Measurements from ENCODE around the gene ZGLP1. TPM values are rescaled to one million over a fixed set of nuclear protein-coding genes. Genes with fewer than 3 reads are reported as not detected.

The ZGLP1 gene
- total and polyA plus RNA-seq, 2 of the 13 experiments (the other 11 are each of a cell fraction or from before 2014, with no cell fraction given), result 2.4 to 3.0 TPM

DNA sequence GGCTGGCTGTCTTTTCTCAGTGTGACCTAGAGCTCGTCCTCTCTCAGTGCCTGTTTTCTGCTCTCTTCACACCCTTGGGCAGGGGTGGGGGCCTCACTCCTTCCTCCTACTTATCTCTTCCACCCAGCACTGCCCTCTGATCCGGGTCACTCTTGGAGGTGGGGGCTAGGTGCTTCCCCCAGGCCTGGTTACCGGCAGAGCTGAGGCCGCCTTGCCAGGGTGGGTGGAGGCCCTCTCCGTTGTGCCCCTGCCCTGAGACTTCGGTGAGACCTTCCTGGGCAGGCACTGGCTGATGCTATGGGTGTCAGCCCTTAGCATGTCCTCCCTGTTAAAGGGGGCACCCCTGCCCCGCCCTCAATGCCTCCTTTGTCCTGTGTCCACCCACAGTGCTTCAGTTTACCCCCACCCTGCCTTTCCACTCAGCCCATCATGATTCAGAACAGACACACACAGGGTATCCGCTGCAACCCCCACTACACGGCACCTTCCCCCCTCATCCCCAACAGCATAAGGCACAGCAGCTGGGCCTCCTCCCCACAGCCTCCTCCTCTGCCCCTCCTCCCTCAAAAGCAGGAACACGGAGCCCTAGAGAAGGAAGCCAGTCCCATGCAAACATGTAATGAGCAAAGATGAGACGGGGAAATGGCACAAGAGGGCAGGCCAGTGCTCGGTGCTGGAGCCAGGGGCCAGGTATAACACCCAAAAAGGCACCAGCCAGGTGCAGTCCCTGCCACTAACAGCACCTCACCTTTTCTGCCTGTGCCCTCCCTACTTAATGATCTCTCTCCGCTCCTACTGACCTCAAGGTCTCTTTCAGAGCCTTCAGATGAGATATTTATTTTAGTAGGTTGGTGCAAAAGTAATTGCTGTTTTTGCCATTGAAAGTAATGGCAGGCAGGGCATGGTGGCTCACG is 9.8 kb downstream of the ZGLP1 start:
- WGBS (ENCODE audit: low lambda C conversion rate), result 8% methylated on average over 11 of the region's 14 CpGs
- intact Hi-C loops (cut with micrococcal nuclease; ENCODE audit: unreplicated experiment) (no loop called here), in situ Hi-C loops (cut with HindIII; ENCODE audit: extremely low pct_ligation_motif_present, low pct_unique_long_range_greater_than_20kb) (no loop called here)
- H3K36me3 ChIP-seq (replicated peaks in 1 of 2; ENCODE audit: control insufficient read depth in 1 of 2, insufficient read depth in 2 of 2, low read length in 2 of 2), result no peaks in the 10 kb centered on the region
- DNase-seq (ENCODE audit: low spot score) (no peak), ATAC-seq (peak; percentile 45), FAIRE-seq (no peak)
- no peaks in the 10 kb centered on the region for H4K20me1 ChIP-seq (ENCODE audit: insufficient read depth, low read length)
- H3K4me3 ChIP-seq (replicated peaks in 1 of 3; ENCODE audit: insufficient read depth in 1 of 3, low read depth in 2 of 3, low read length in 3 of 3), result peak overlapping the region in 1 of 3 experiments; percentile 61; a peak in 2 of 6 replicates
- H3K79me2 ChIP-seq (ENCODE audit: insufficient read depth, low read length), result no peaks in the 10 kb centered on the region
- H3K4me1 ChIP-seq (ENCODE audit: insufficient read depth, low read length), result peaks cover 37% of the 10 kb centered on the region
- BruUV-seq (replicated peaks), result no TSS peak
- ChIA-PET CTCF (ENCODE audit: low intra/inter-chr PET ratio, low total read pairs) (no interaction called here), POLR2A (interaction anchor here (0.6 to 2.0 kb wide), 5 partner anchors 10 to 83 kb away, joined by 3 to 5 read pairs (median 3); partner anchors contain the start of genes ICAM1, TYK2 and ZGLP1)
- H3K27me3 ChIP-seq (ENCODE audit: control insufficient read depth in 1 of 2, insufficient read depth in 2 of 2, low read length in 2 of 2), result peaks cover 0 to 4% of the 10 kb centered on the region in 2 experiments; a peak in 1 of 5 replicates
- H3K4me2 ChIP-seq (ENCODE audit: low read depth, low read length), result peak overlapping the region; percentile 74
- no peak overlapping the region for H2AFZ ChIP-seq (ENCODE audit: low read length)
- no peak overlapping the region for H3K9ac ChIP-seq (ENCODE audit: insufficient read depth, low read depth, low read length)
- H3K27ac ChIP-seq (ENCODE audit: extremely low read length, insufficient read depth, low read length), result no peak overlapping the region
- no peaks in the 10 kb centered on the region for H3K9me3 ChIP-seq (ENCODE audit: low read length)
- no peak for TF ChIP-seq ZNF550 (CRISPR knock-in tag; IDR thresholded peaks at IDR 0.05; ENCODE audit: borderline replicate concordance)
- TF ChIP-seq ATM (IDR thresholded peaks at IDR 0.05; ENCODE audit: borderline replicate concordance), result no peak
- TF ChIP-seq RXRB (CRISPR knock-in tag; IDR thresholded peaks at IDR 0.05; ENCODE audit: borderline replicate concordance), result no peak
- no peak for TF ChIP-seq ZNF253 (CRISPR knock-in tag; IDR thresholded peaks at IDR 0.05; ENCODE audit: borderline replicate concordance)
- no peak for TF ChIP-seq CBX2 (IDR thresholded peaks at IDR 0.05; ENCODE audit: low read depth, low read length)
- TF ChIP-seq CBX2 (CRISPR knock-in tag; IDR thresholded peaks at IDR 0.05; ENCODE audit: low read depth), result no peak
- TF ChIP-seq ZNF335 (CRISPR knock-in tag; IDR thresholded peaks at IDR 0.05), result 0 out of 2 replicates have a peak, but pooled peaks have one; percentile 41
- TF ChIP-seq, protein P1, sequence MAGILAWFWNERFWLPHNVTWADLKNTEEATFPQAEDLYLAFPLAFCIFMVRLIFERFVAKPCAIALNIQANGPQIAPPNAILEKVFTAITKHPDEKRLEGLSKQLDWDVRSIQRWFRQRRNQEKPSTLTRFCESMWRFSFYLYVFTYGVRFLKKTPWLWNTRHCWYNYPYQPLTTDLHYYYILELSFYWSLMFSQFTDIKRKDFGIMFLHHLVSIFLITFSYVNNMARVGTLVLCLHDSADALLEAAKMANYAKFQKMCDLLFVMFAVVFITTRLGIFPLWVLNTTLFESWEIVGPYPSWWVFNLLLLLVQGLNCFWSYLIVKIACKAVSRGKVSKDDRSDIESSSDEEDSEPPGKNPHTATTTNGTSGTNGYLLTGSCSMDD (CRISPR knock-in tag; IDR thresholded peaks at IDR 0.05), result no peak
- TF ChIP-seq, protein P2, sequence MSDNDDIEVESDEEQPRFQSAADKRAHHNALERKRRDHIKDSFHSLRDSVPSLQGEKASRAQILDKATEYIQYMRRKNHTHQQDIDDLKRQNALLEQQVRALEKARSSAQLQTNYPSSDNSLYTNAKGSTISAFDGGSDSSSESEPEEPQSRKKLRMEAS (IDR thresholded peaks at IDR 0.05), result 0 out of 2 replicates have a peak, but pooled peaks have one; percentile 18
- no peak for TF ChIP-seq SRY (CRISPR knock-in tag; IDR thresholded peaks at IDR 0.05)
- TF ChIP-seq GATAD1 (CRISPR knock-in tag; IDR thresholded peaks at IDR 0.05), result no peak
- TF ChIP-seq ZNF3 (CRISPR knock-in tag; IDR thresholded peaks at IDR 0.05), result no peak
- TF ChIP-seq, protein P3, sequence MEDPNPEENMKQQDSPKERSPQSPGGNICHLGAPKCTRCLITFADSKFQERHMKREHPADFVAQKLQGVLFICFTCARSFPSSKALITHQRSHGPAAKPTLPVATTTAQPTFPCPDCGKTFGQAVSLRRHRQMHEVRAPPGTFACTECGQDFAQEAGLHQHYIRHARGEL (CRISPR knock-in tag; IDR thresholded peaks at IDR 0.05), result no peak
- TF ChIP-seq, protein P4, sequence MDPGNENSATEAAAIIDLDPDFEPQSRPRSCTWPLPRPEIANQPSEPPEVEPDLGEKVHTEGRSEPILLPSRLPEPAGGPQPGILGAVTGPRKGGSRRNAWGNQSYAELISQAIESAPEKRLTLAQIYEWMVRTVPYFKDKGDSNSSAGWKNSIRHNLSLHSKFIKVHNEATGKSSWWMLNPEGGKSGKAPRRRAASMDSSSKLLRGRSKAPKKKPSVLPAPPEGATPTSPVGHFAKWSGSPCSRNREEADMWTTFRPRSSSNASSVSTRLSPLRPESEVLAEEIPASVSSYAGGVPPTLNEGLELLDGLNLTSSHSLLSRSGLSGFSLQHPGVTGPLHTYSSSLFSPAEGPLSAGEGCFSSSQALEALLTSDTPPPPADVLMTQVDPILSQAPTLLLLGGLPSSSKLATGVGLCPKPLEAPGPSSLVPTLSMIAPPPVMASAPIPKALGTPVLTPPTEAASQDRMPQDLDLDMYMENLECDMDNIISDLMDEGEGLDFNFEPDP (CRISPR knock-in tag; conservative IDR thresholded peaks at IDR 0.05), result no peak
- no peak for TF ChIP-seq NAIF1 (CRISPR knock-in tag; IDR thresholded peaks at IDR 0.05; ENCODE audit: borderline replicate concordance)
- TF ChIP-seq CEBPG (CRISPR knock-in tag; IDR thresholded peaks at IDR 0.05), result no peak
- TF ChIP-seq, protein P5, sequence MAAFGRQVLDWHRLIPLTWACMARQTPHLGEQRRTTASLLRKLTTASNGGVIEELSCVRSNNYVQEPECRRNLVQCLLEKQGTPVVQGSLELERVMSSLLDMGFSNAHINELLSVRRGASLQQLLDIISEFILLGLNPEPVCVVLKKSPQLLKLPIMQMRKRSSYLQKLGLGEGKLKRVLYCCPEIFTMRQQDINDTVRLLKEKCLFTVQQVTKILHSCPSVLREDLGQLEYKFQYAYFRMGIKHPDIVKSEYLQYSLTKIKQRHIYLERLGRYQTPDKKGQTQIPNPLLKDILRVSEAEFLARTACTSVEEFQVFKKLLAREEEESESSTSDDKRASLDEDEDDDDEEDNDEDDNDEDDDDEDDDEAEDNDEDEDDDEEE (CRISPR knock-in tag; IDR thresholded peaks at IDR 0.05), result no peak
- no peak for TF ChIP-seq TAF1 (CRISPR knock-in tag; IDR thresholded peaks at IDR 0.05)
- TF ChIP-seq ZNF292 (CRISPR knock-in tag; IDR thresholded peaks at IDR 0.05; ENCODE audit: borderline replicate concordance, low read depth), result no peak
- TF ChIP-seq, protein P6, sequence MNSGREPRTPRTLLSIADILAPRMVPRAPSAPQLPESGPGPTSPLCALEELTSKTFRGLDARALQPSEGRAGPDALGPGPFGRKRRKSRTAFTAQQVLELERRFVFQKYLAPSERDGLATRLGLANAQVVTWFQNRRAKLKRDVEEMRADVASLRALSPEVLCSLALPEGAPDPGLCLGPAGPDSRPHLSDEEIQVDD (CRISPR knock-in tag; IDR thresholded peaks at IDR 0.05; ENCODE audit: borderline replicate concordance), result no peak
- TF ChIP-seq IRF2 (CRISPR knock-in tag; IDR thresholded peaks at IDR 0.05), result no peak

Data from HepG2 (cell line).